Esophagus squamous epithelium (tissue), 4 donors: Measurements from ENCODE around the gene SCART1.

ENCODE experiments used
- CTCF ChIP-seq, 6 experiments: fragments of 450-650 bp in 4 of 6; fragments of 200-600 bp in 2 of 6; sonication (generic) in 2 of 6; IDR thresholded peaks; one replicate each; pipeline ENCODE4 v1.5.1; 2016 to 2019; ENCODE audit warnings: antibody characterized with exemption in 6 of 6, mild to moderate bottlenecking in 4 of 6, moderate library complexity in 4 of 6
- POLR2A ChIP-seq, 4 donors: fragments of 450-650 bp; IDR thresholded peaks; one replicate each; pipeline ENCODE4 v1.6.1; 2017; ENCODE audit warnings: antibody characterized with exemption in 4 of 4, mild to moderate bottlenecking in 4 of 4, moderate library complexity in 3 of 4

- TF ChIP-seq CTCF (IDR thresholded peaks at IDR 0.05) (no peak), POLR2A (IDR thresholded peaks at IDR 0.05) (no peak)
Measured at GRCh38 chr10:133439517-133440461, 14.0 kb upstream of the SCART1 start.
